DND-41 (cell line): ENCODE results near the gene HNF1A.

Source experiments
- ATAC-seq: fragments of 200-7000 bp; cut with Tn5 transposase; 3 replicates; pipeline ENCODE4 v1.9.1; 2021; ENCODE audit warnings: low read depth; ENCODE audit not compliant: insufficient read depth
- DNase-seq: peaks from one replicate; pipeline ENCODE4 v3.0.0-alpha.2; 2020
- H2AFZ ChIP-seq: 2 replicates; pipeline ENCODE4 v1.6.0; 2012; ENCODE audit warnings: low read depth, low read length
- H3K27ac ChIP-seq: 2 replicates; pipeline ENCODE4 v1.5.1; 2012; ENCODE audit warnings: low read length, inconsistent platforms
- H3K27me3 ChIP-seq: fragments of 200-600 bp; sonication (generic); 2 replicates; pipeline ENCODE4 v1.6.0; 2012; ENCODE audit warnings: low read length, mild to moderate bottlenecking, inconsistent platforms; ENCODE audit not compliant: insufficient read depth, poor library complexity
- H3K36me3 ChIP-seq: 2 replicates; pipeline ENCODE4 v1.5.1; 2012; ENCODE audit warnings: low read length, inconsistent platforms; ENCODE audit not compliant: insufficient read depth
- H3K4me1 ChIP-seq: 2 replicates; pipeline ENCODE4 v1.5.1; 2012; ENCODE audit warnings: mild to moderate bottlenecking, low read length; ENCODE audit not compliant: insufficient read depth
- H3K4me2 ChIP-seq: 2 replicates; pipeline ENCODE4 v1.6.0; 2012; ENCODE audit warnings: mild to moderate bottlenecking, moderate library complexity, low read length, inconsistent platforms; ENCODE audit not compliant: insufficient read depth
- H3K4me3 ChIP-seq, 2 experiments: fragments of 200-600 bp in 1 of 2; shearing (Covaris generic) in 1 of 2; 2 replicates each; pipeline ENCODE4 v1.5.1; 2012 to 2016; ENCODE audit warnings: inconsistent platforms in 2 of 2, low read length in 2 of 2, mild to moderate bottlenecking in 2 of 2, low read depth in 1 of 2, moderate library complexity in 1 of 2
- H3K79me2 ChIP-seq: 2 replicates; pipeline ENCODE4 v1.6.0; 2012; ENCODE audit warnings: low read length, inconsistent platforms; ENCODE audit not compliant: insufficient read depth
- H3K9ac ChIP-seq: 2 replicates; pipeline ENCODE4 v1.6.0; 2012; ENCODE audit warnings: low read depth, mild to moderate bottlenecking, inconsistent platforms, low read length, moderate library complexity
- H3K9me3 ChIP-seq: 2 replicates; pipeline ENCODE4 v1.5.1; 2012; ENCODE audit warnings: low read length, moderate library complexity, mild to moderate bottlenecking, inconsistent platforms; ENCODE audit not compliant: insufficient read depth, severe bottlenecking
- H4K20me1 ChIP-seq: 2 replicates; pipeline ENCODE4 v1.6.0; 2012; ENCODE audit warnings: low read length; ENCODE audit not compliant: insufficient read depth
- EZH2 ChIP-seq: IDR thresholded peaks from 3 replicates; pipeline ENCODE4 v1.6.1; 2012; ENCODE audit warnings: borderline replicate concordance, low read depth, mild to moderate bottlenecking, moderate library complexity, low read length, inconsistent platforms; ENCODE audit not compliant: severe bottlenecking
- TF ChIP-seq, protein P1 (sequence below): IDR thresholded peaks from 2 replicates; pipeline ENCODE4 v1.5.1; 2012; ENCODE audit warnings: borderline replicate concordance, low read length, moderate library complexity, mild to moderate bottlenecking; ENCODE audit not compliant: poor library complexity, severe bottlenecking; ENCODE audit errors: extremely low read depth

HNF1A gene

DNA sequence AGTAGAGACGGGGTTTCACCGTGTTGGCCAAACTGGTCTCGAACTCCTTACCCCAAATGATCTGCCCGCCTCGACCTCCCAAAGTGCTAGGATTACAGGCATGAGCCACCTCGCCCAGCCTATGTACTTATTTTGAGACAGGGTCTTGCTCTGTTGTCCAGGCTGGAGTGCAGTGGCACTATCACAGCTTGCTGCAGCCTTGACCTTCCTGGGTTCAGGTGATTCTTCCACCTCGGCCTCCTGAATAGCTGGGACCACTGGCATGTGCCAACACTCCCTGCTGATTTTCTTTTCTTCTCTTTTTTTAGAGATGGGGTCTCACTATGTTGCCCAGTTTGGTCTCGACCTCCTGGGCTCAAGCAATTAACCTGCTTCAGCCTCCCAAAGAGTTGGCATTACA is 14.0 kb upstream of the HNF1A start:
- H3K27ac ChIP-seq = no peak overlapping the region
- no peak overlapping the region for H3K4me2 ChIP-seq
- DNase-seq (no peak), ATAC-seq (no peak)
- H4K20me1 ChIP-seq = no peaks in the 10 kb centered on the region
- H3K79me2 ChIP-seq = no peaks in the 10 kb centered on the region
- H3K36me3 ChIP-seq = no peaks in the 10 kb centered on the region
- H3K9me3 ChIP-seq = no peaks in the 10 kb centered on the region
- H3K9ac ChIP-seq = no peak overlapping the region
- H3K4me3 ChIP-seq = no peak overlapping the region
- H3K4me1 ChIP-seq = no peaks in the 10 kb centered on the region
- TF ChIP-seq, protein P1, sequence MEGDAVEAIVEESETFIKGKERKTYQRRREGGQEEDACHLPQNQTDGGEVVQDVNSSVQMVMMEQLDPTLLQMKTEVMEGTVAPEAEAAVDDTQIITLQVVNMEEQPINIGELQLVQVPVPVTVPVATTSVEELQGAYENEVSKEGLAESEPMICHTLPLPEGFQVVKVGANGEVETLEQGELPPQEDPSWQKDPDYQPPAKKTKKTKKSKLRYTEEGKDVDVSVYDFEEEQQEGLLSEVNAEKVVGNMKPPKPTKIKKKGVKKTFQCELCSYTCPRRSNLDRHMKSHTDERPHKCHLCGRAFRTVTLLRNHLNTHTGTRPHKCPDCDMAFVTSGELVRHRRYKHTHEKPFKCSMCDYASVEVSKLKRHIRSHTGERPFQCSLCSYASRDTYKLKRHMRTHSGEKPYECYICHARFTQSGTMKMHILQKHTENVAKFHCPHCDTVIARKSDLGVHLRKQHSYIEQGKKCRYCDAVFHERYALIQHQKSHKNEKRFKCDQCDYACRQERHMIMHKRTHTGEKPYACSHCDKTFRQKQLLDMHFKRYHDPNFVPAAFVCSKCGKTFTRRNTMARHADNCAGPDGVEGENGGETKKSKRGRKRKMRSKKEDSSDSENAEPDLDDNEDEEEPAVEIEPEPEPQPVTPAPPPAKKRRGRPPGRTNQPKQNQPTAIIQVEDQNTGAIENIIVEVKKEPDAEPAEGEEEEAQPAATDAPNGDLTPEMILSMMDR = no peak
- TF ChIP-seq EZH2 = no peak
- no peaks in the 10 kb centered on the region for H3K27me3 ChIP-seq
- no peak overlapping the region for H2AFZ ChIP-seq

DNA sequence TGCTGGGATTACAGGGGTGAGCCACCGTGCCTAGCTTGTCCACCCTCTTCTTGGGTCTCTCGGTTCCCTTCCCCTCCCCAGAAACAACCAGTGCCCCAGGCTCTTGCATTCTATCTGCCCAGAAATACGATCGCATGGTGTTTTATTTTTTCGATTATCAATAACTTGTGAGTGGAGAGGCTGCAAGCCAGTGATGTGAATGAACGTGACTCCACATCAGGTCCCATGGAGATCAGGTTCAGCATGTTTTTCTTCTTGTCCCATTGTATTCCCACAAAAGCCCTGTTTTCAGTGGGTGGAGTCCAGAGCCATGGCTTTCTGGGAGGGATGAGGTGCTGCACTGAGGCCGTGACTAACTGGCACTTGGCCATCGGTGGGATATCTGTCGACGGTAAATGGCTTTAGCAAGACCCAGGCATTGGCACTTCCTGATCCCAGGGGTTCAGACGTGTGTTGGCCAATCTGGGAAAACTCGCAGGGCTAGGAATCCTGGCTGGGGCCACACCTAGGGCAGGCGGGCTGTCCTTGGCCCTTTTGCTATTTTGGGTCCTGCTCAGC is 12.7 kb upstream of the HNF1A start:
- Histone ChIP-seq H3K36me3 (no peaks in the 10 kb centered on the region), H3K9ac (no peak overlapping the region), H3K79me2 (no peaks in the 10 kb centered on the region), H3K4me3 (no peak overlapping the region), H2AFZ (no peak overlapping the region), H3K27me3 (no peaks in the 10 kb centered on the region), H3K9me3 (no peaks in the 10 kb centered on the region), H4K20me1 (no peaks in the 10 kb centered on the region), H3K27ac (no peak overlapping the region), H3K4me1 (no peaks in the 10 kb centered on the region), H3K4me2 (no peak overlapping the region)
- no peak for DNase-seq
- ATAC-seq = no peak
- TF ChIP-seq EZH2 = no peak
- TF ChIP-seq, protein P1 = no peak

DNA sequence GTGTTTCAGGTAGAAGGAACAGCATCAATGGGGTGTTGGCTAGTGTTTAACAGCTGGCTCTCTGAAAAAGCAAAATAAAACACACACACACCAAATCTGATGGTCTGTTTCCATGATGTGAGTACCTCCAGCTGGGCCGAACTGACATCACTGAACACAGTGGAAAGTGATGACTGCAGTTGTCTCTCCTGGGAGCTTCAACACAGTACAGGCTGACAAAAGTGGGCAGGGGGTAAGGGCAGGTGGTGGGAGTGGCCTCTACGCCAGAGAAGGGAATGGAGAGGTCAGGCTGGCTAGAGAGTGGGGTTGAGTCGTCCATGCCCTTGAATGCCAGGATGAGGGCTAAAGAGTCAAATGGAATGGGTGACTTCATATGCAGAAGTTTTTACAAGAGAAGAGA is 8.0 kb upstream of the HNF1A start:
- Histone ChIP-seq H3K9me3 (no peaks in the 10 kb centered on the region), H4K20me1 (no peaks in the 10 kb centered on the region), H3K79me2 (no peaks in the 10 kb centered on the region), H2AFZ (no peak overlapping the region), H3K9ac (no peak overlapping the region), H3K36me3 (no peaks in the 10 kb centered on the region), H3K4me3 (no peak overlapping the region), H3K27ac (no peak overlapping the region), H3K4me1 (no peaks in the 10 kb centered on the region; the same call in 1 of the 2 replicates), H3K4me2 (no peak overlapping the region), H3K27me3 (no peaks in the 10 kb centered on the region)
- ATAC-seq = no peak
- TF ChIP-seq EZH2 = no peak
- TF ChIP-seq, protein P1 = no peak
- DNase-seq = no peak
